ENCODE measurements around the gene KCNJ15. TPM values are rescaled to one million over a fixed set of nuclear protein-coding genes. Genes with fewer than 3 reads are reported as not detected.
"Not testable (repeated sequence)": the region's sequence is repeated elsewhere in the genome, so short reads cannot be mapped to it uniquely, and the experiment has no call there.

KCNJ15 gene
- total RNA-seq, 2 experiments from 2014 or later = 0.15 to 0.17 TPM

GRCh38 chr21:38234395-38235142, 22.2 kb upstream of the KCNJ15 start:
- Mint-ChIP-seq H3K36me3 (peaks cover 4% of the 10 kb centered on the region), H3K27me3 (peaks cover 2% of the 10 kb centered on the region), H3K9me3 (peaks cover 21% of the 10 kb centered on the region), H3K4me1 (ENCODE audit: low read depth) (no peaks in the 10 kb centered on the region), H3K27ac (no peak overlapping the region), H3K4me3 (no peak overlapping the region)
- intact Hi-C loops (cut with micrococcal nuclease) = no loop called here
- ChIA-PET CTCF (interaction anchor here (1.1 to 2.9 kb wide), 2 partner anchors 15 to 18 kb away, joined by 6 to 9 read pairs; no protein-coding TSS in a partner anchor), POLR2A (no interaction called here)
- DNase-seq = no peak

DNA sequence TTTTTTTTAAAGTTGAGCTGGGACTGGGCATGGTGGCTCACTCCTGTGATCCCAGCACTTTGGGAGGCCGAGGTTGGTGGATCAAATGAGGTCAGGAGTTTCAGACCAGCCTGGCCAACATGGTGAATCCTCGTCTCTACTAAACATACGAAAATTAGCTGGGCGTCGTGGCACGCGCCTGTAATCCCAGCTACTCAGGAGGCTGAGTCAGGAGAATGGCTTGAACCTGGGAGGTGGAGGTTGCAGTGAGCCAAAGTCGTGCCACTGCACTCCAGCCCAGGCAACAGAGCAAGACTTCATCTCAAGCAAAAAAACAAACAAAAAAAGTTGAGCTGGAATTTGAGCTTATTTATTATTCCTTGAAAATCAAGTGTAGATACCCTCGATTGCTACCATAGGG, 21.5 kb upstream of the KCNJ15 start:
- H3K9me3 Mint-ChIP-seq = peaks cover 15% of the 10 kb centered on the region
- DNase-seq; intact Hi-C loops (cut with micrococcal nuclease); H3K4me3 Mint-ChIP-seq; H3K36me3 Mint-ChIP-seq; H3K27me3 Mint-ChIP-seq; H3K4me1 Mint-ChIP-seq (ENCODE audit: low read depth); H3K27ac Mint-ChIP-seq: not testable (repeated sequence)
- CTCF ChIA-PET = interaction anchor here (1.1 to 2.9 kb wide), 2 partner anchors 16 to 18 kb away, joined by 6 to 9 read pairs; no protein-coding TSS in a partner anchor
- POLR2A ChIA-PET = interaction anchor here (1.3 kb wide), 1 partner anchor 10 kb away, joined by 3 read pairs; no protein-coding TSS in a partner anchor

- Mint-ChIP-seq H3K27ac (no peak overlapping the region), H3K9me3 (peaks cover 8% of the 10 kb centered on the region), H3K4me3 (no peak overlapping the region), H3K27me3 (peaks cover 2% of the 10 kb centered on the region), H3K36me3 (no peaks in the 10 kb centered on the region), H3K4me1 (ENCODE audit: low read depth) (no peaks in the 10 kb centered on the region)
- intact Hi-C loops (cut with micrococcal nuclease) = no loop called here
- CTCF ChIA-PET = interaction anchor here (2.9 kb wide), 1 partner anchor 17 kb away, joined by 9 read pairs; no protein-coding TSS in a partner anchor
- POLR2A ChIA-PET = interaction anchor here (1.3 kb wide), 1 partner anchor 9 kb away, joined by 3 read pairs; no protein-coding TSS in a partner anchor
- DNase-seq = no peak
Observed at GRCh38 chr21:38236232-38236631, 20.6 kb upstream of the KCNJ15 start.

DNA sequence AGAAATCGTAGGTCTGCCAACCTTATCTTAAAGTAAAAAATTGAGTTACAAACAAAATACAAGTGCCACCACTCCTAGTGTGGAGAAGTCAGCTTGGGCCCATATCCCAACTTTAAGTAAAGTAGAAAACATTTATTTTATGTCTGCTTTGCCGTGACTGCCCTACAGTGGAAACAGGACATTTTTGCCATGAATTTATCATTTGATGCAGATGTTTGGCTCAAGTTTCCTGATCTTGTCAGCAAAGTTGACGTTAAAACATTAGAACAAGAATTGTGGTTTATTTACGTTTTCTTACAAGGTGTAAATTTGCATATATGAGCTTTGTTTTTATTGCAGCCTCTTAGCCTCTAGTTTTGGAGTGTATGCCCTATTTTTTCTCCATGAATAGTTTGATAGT, 17.1 kb upstream of the KCNJ15 start:
- intact Hi-C loops (cut with micrococcal nuclease) = no loop called here
- Mint-ChIP-seq H3K9me3 (no peaks in the 10 kb centered on the region), H3K36me3 (no peaks in the 10 kb centered on the region), H3K27ac (no peak overlapping the region), H3K4me3 (no peak overlapping the region), H3K27me3 (peaks cover 6% of the 10 kb centered on the region), H3K4me1 (ENCODE audit: low read depth) (peaks cover 11% of the 10 kb centered on the region)
- ChIA-PET POLR2A (no interaction called here), CTCF (interaction anchor here (1.0 kb wide), 1 partner anchor 116 kb away, joined by 3 read pairs; no protein-coding TSS in a partner anchor)
- no peak for DNase-seq

DNA sequence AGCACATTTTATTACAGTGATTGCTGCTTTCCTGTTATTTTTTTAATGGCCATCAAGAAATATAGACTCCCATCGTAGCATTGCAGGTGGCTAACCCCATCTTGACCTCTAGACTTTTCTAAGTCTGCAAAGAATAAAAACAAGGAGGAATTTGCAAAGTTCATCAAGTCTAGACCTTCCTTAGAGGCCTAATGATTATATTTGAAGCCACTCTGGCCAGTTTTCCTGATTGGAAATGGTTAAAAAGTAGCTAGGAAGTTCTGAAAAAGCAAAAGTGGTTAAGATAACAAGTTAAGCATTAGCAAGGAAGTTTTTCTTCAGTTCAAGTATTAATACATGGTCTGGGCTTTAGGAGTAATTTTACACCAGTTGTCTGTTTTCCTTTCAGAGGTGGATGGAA, 16.7 kb upstream of the KCNJ15 start:
- intact Hi-C loops (cut with micrococcal nuclease) = no loop called here
- H3K27me3 Mint-ChIP-seq = peaks cover 6% of the 10 kb centered on the region
- no peak overlapping the region for H3K27ac Mint-ChIP-seq
- H3K36me3 Mint-ChIP-seq = no peaks in the 10 kb centered on the region
- no peak for DNase-seq
- H3K9me3 Mint-ChIP-seq = no peaks in the 10 kb centered on the region
- CTCF ChIA-PET = interaction anchor here (1.0 kb wide), 1 partner anchor 116 kb away, joined by 3 read pairs; no protein-coding TSS in a partner anchor
- POLR2A ChIA-PET = no interaction called here
- H3K4me3 Mint-ChIP-seq = no peak overlapping the region
- H3K4me1 Mint-ChIP-seq (ENCODE audit: low read depth) = peaks cover 15% of the 10 kb centered on the region

GRCh38 chr21:38241029-38241740, 15.6 kb upstream of the KCNJ15 start:
- Mint-ChIP-seq H3K4me1 (ENCODE audit: low read depth) (peaks cover 20% of the 10 kb centered on the region), H3K36me3 (no peaks in the 10 kb centered on the region), H3K27ac (no peak overlapping the region), H3K4me3 (no peak overlapping the region), H3K9me3 (no peaks in the 10 kb centered on the region), H3K27me3 (peaks cover 6% of the 10 kb centered on the region)
- CTCF ChIA-PET = no interaction called here
- intact Hi-C loops (cut with micrococcal nuclease) = no loop called here
- POLR2A ChIA-PET = no interaction called here
- no peak for DNase-seq

GRCh38 chr21:38242061-38242460, 14.7 kb upstream of the KCNJ15 start:
- H3K9me3 Mint-ChIP-seq = no peaks in the 10 kb centered on the region
- no peak overlapping the region for H3K4me3 Mint-ChIP-seq
- ChIA-PET POLR2A (no interaction called here), CTCF (interaction anchor here (2.6 kb wide), 1 partner anchor 111 kb away, joined by 19 read pairs; no protein-coding TSS in a partner anchor)
- no peak for DNase-seq
- H3K27ac Mint-ChIP-seq = no peak overlapping the region
- H3K4me1 Mint-ChIP-seq (ENCODE audit: low read depth) = peaks cover 20% of the 10 kb centered on the region
- no peaks in the 10 kb centered on the region for H3K36me3 Mint-ChIP-seq
- H3K27me3 Mint-ChIP-seq = peaks cover 7% of the 10 kb centered on the region
- intact Hi-C loops (cut with micrococcal nuclease) = no loop called here

DNA sequence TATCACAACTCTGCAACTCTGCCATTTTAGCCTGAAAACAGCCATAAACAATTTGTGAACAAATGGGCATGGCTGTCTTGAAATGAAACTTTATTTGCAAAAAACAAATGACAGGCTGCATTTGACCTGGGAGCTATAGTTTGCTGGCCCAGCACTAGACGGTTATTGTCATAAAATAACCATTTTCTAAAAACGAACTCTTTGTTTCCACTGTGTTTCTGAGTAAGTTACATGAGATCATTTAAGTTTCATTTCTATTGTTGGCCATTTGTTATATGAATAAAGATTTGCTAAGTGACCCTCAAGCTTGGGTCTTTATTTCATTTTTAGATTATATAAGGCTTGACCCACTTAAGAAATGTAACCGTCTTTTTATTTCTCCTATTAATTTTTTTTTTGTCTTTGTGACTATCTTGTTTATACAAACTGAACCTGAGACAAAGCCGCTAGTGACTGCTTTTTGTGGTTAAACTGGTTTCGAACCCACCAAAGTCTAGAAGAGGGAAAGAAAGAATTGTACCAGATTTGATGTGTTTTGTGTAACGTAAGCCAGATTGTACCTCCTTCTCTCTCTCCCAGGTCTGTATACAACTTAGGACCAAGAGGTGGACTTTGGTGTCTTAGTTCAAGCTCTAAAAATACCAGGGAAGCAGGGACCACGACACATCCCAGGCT, 12.9 kb upstream of the KCNJ15 start:
- CTCF ChIA-PET = interaction anchor here (2.6 kb wide), 1 partner anchor 109 kb away, joined by 19 read pairs; no protein-coding TSS in a partner anchor
- intact Hi-C loops (cut with micrococcal nuclease) = loop anchor here (2.0 kb wide), 1 partner anchor 33 kb away; no protein-coding TSS in a partner anchor
- H3K27me3 Mint-ChIP-seq = peaks cover 15% of the 10 kb centered on the region
- DNase-seq = no peak
- no peaks in the 10 kb centered on the region for H3K36me3 Mint-ChIP-seq
- no peaks in the 10 kb centered on the region for H3K9me3 Mint-ChIP-seq
- peaks cover 21% of the 10 kb centered on the region for H3K4me1 Mint-ChIP-seq (ENCODE audit: low read depth)
- peak overlapping the region; percentile 64 for H3K27ac Mint-ChIP-seq
- POLR2A ChIA-PET = no interaction called here
- H3K4me3 Mint-ChIP-seq = no peak overlapping the region

DNA sequence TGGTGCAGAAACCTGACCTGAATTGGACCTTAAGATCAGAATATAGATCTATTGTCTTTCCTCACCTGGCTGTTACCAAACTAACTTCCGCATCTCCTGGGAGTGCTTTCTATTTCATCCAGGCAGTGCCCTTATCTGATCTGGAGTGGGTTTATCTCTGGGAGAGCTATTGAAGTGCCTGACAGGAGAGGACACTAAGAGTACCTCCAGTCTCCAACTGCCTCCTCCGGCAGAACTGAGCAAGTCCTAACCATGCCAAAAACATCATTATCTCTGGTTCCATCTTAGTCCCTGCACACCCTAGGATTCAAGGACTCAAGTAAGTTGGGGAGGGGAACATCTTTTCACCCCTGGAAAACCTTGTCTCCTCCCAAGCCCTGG, 12.4 kb upstream of the KCNJ15 start:
- intact Hi-C loops (cut with micrococcal nuclease) = loop anchor here (2.0 kb wide), 1 partner anchor 32 kb away; no protein-coding TSS in a partner anchor
- Mint-ChIP-seq H3K4me1 (ENCODE audit: low read depth) (peaks cover 26% of the 10 kb centered on the region), H3K27ac (peak overlapping the region; percentile 64), H3K4me3 (no peak overlapping the region), H3K9me3 (no peaks in the 10 kb centered on the region), H3K36me3 (no peaks in the 10 kb centered on the region), H3K27me3 (peaks cover 14% of the 10 kb centered on the region)
- CTCF ChIA-PET = interaction anchor here (0.5 to 2.6 kb wide), 2 partner anchors 108 to 477 kb away, joined by 3 to 19 read pairs; no protein-coding TSS in a partner anchor
- no peak for DNase-seq
- POLR2A ChIA-PET = interaction anchor here (0.8 kb wide), 1 partner anchor 9 kb away, joined by 3 read pairs; no protein-coding TSS in a partner anchor

- Mint-ChIP-seq H3K4me3 (no peak overlapping the region), H3K27ac (peak overlapping the region; percentile 64), H3K9me3 (no peaks in the 10 kb centered on the region), H3K27me3 (peaks cover 14% of the 10 kb centered on the region), H3K4me1 (ENCODE audit: low read depth) (peaks cover 26% of the 10 kb centered on the region), H3K36me3 (no peaks in the 10 kb centered on the region)
- POLR2A ChIA-PET = interaction anchor here (0.8 kb wide), 1 partner anchor 9 kb away, joined by 3 read pairs; no protein-coding TSS in a partner anchor
- DNase-seq = peak; percentile 79
- CTCF ChIA-PET = interaction anchor here (0.5 to 1.2 kb wide), 3 partner anchors 12 to 478 kb away, joined by 3 read pairs; no protein-coding TSS in a partner anchor
- intact Hi-C loops (cut with micrococcal nuclease) = loop anchor here (1.0 to 5.0 kb wide), 3 partner anchors 32 to 104 kb away; no protein-coding TSS in a partner anchor
Observed at GRCh38 chr21:38244885-38245869, 11.6 kb upstream of the KCNJ15 start.

DNA sequence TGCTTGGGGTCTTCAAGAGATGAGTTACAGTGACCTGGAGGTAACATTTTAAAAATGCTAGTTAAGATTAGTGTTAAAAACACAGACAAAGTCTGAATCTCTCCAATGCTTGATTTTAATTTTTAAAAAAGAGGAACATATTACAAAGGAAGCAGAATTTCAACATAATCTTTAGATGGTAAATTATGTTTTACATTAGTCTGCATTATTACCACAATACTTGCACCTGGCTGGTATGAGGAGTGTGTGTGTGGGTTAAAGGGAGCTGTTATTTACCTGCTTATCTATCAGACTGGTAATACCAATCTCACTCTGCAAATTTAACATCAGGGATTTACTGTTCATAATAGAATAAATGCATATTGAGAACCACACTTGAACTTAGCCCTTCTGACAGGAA, 10.3 kb upstream of the KCNJ15 start:
- DNase-seq = no peak
- POLR2A ChIA-PET = no interaction called here
- CTCF ChIA-PET = interaction anchor here (1.0 to 1.2 kb wide), 2 partner anchors 11 to 119 kb away, joined by 3 read pairs; no protein-coding TSS in a partner anchor
- H3K4me3 Mint-ChIP-seq = no peak overlapping the region
- H3K27ac Mint-ChIP-seq = no peak overlapping the region
- H3K9me3 Mint-ChIP-seq = no peaks in the 10 kb centered on the region
- H3K27me3 Mint-ChIP-seq = peaks cover 14% of the 10 kb centered on the region
- peaks cover 26% of the 10 kb centered on the region for H3K4me1 Mint-ChIP-seq (ENCODE audit: low read depth)
- no peaks in the 10 kb centered on the region for H3K36me3 Mint-ChIP-seq
- intact Hi-C loops (cut with micrococcal nuclease) = loop anchor here (5.0 kb wide), 1 partner anchor 81 kb away; no protein-coding TSS in a partner anchor
